GM21786 (cell line): Measurements from ENCODE around the gene MAPK8IP3.
A peak's percentile ranks its signal among the peaks of the same experiment; 100 is the strongest.

Source experiments
- ATAC-seq: cut with Tn5 transposase; IDR thresholded peaks from one replicate; pipeline ENCODE4 v1.9.1; 2021; ENCODE audit not compliant: unreplicated experiment

Gene MAPK8IP3, protein sequence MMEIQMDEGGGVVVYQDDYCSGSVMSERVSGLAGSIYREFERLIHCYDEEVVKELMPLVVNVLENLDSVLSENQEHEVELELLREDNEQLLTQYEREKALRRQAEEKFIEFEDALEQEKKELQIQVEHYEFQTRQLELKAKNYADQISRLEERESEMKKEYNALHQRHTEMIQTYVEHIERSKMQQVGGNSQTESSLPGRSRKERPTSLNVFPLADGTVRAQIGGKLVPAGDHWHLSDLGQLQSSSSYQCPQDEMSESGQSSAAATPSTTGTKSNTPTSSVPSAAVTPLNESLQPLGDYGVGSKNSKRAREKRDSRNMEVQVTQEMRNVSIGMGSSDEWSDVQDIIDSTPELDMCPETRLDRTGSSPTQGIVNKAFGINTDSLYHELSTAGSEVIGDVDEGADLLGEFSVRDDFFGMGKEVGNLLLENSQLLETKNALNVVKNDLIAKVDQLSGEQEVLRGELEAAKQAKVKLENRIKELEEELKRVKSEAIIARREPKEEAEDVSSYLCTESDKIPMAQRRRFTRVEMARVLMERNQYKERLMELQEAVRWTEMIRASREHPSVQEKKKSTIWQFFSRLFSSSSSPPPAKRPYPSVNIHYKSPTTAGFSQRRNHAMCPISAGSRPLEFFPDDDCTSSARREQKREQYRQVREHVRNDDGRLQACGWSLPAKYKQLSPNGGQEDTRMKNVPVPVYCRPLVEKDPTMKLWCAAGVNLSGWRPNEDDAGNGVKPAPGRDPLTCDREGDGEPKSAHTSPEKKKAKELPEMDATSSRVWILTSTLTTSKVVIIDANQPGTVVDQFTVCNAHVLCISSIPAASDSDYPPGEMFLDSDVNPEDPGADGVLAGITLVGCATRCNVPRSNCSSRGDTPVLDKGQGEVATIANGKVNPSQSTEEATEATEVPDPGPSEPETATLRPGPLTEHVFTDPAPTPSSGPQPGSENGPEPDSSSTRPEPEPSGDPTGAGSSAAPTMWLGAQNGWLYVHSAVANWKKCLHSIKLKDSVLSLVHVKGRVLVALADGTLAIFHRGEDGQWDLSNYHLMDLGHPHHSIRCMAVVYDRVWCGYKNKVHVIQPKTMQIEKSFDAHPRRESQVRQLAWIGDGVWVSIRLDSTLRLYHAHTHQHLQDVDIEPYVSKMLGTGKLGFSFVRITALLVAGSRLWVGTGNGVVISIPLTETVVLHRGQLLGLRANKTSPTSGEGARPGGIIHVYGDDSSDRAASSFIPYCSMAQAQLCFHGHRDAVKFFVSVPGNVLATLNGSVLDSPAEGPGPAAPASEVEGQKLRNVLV (N-terminal part only)

DNA sequence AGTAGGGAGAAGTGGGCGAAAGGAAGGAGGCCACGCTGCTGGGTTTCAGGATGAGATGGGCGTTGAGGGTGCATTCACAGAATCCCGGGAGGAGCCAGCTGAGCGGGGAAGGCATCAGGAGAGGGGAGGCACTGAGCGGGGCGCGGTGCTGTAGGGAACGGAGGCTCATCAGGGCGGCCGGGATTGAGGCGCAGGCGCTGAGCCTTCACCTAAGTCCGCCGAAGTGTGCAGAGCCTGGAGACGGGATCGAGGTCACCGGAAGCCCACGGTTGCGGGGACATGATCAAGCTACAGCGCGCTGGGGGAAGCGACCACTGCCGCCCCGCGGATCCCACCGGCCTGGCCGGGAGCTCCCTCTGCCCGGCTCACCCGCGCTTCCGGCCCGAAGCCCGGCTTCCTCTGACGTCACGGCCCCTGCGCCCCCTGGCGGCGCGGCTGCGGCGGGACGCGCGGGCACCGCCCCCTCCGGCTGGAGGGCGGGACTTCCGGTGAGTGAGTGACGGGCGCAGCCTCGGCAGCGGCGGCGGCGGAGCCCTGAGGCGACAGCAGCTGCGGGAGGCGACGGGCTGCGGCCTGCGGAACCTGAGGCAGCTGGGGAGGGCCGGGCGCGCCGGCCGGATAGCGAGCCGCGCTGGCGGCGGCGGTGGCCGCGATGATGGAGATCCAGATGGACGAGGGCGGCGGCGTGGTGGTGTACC lies at the start of gene MAPK8IP3:
Gene MAPK8IP3, plus strand, starts transcription at position 508 of the 698 bp plus-strand sequence. Its CDS starts 145 bp downstream, at position 653.
- peak; percentile 74 for ATAC-seq

DNA sequence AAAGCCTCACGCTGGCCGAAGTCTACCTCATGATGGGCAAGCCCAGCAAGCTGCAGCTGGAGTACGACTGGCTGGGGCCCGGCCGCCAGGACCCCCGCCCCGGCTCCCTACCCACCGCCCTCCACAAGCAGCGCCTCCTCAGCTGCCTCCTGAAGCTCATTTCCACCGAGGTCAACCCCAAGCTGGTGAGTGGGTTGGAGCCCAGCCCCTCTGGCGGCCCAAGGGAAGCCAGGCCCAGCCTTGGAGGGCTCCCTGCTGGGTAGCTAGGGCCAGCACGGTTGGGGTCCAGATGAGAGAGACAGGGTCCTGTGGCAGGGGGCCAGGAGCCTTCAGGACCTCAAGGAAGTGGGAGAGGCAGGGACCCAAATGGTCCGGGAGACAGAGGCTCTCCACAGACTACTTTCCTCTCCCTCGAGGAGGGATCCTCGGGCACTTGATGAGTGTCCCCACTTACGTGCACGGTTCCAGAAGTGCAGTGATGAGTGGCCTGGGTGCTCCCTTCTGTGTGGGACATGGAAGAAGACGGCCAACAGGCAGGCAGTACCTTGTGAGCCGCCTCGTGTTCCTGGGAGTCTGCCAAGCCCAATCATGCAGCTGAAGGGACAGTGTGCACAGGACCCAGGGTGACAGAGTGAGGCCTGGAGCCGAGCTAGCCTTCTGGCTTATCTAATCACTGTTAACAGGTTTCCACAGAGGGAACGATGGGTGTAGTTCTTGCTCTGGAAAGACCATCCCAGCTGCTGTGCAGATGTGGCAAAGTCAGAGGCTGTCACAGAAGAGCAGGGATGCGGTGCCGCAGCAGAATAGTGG lies 49.0 kb upstream of the MAPK8IP3 start:
- no peak for ATAC-seq

DNA sequence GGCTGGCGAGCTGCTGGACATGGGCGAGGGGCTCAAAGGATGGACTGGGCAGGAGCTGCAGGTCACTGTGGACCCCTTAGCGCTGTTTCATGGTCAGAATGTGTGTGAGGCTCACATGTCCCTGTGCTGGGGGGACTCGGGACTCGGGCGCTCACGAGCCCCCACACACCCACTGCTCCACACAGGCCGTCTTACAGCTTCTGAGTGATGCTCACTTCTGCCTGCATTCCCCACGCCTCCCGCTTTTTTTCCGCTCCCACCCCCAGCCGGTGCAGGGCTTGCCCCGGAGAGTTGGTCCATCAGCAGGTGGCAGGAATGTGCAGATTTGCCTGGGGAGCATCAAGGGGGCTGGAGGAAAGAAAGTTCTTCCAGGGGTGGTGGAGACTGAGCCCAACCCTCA lies 48.2 kb upstream of the MAPK8IP3 start:
- ATAC-seq, result no peak

DNA sequence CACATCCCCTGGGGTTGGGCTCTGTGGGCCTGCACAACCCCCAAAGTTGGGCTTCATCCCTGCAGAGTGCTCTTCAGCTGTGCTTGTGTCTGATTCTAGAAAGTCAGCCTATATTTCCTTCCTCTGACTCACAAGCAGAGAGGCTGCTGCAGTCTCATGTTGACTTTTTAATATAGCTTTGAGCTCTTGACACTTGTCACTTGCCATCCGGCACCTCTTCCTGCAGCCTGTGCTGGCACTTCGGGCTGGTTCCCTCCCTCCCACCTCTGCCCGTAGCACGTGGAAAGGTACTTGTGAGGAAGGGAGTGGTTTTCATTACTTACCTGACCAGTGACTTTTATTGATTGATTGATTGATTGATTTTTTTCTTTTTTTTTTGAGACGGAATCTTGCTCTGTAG lies 47.0 kb upstream of the MAPK8IP3 start:
- no peak for ATAC-seq

DNA sequence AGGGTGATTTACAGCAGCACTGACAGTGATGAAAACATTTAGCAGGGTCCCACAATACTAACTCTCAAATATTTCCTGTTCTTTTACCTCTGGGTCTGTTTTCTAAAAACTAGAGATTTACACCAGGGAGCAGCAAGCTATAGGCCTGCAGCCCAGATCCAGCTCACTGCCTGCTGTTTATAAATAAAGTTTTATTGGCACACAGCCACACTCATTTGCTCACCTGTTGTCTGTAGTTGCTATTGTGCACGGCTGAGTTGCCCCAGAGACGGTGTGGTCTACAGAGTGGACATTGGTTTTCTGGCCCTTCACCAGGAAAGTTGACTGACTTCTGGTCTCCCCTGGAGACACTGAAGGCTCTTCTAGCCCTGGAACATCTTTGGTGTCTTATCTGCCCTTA lies 44.2 kb upstream of the MAPK8IP3 start:
- ATAC-seq, result no peak

DNA sequence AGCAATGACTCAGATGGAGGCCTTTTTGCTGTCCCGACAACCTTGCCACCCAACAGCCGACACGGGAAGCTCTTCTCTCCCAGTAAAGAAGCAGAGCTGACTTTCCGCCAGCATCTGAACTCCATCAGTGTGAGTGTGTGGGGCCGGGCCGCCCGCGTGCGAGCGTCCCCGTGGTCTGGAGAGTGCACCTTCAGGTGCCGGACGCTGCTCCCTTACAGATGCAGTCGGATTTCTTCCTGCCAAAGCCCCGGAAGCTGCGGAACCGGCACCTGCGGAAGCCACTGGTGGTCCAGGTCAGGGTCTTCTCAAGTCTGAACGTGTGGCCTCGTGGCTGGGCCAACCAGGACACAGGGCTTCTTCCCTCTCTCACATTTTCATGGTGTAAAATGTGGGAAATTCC lies 43.5 kb upstream of the MAPK8IP3 start:
- ATAC-seq, result no peak

DNA sequence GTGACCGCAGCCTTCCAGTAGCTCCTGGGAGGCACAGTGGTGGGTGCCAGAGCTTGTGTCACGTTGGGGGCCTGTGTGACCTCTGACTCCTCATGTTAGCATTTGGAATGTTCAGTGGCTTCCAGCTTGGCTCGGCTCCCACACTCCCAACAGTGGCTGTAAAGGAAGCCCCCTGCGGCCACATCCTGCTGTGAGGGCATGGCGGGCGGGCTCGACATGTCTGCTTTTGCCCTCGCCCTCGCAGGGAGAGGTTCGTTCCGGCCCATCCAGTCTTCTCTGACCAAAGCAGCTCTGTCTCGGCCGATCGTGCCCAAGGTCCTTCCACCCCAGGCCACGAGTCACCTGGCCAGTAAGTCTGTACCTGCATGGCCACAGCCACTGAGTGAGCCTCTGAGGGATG lies 40.2 kb upstream of the MAPK8IP3 start:
- no peak for ATAC-seq

DNA sequence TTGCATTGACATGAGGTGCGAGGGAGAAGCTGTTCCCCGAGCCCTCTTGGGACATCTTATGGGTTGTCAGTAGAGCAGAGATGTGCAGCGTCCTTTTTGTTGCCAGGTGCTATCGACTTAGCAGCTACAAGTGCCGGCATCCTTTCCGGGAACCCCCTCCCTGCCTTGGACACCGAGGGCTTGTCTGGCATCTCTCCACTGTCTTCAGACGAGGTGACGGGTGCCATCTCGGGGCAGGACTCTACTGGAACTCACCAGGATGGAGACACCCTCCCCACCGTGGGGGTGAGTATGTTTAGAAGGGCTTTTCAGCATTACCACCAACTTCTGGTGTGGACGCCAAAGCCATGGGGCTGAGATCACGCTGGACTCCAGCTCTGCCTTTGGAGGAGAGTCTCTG lies 39.7 kb upstream of the MAPK8IP3 start:
- ATAC-seq, result no peak

DNA sequence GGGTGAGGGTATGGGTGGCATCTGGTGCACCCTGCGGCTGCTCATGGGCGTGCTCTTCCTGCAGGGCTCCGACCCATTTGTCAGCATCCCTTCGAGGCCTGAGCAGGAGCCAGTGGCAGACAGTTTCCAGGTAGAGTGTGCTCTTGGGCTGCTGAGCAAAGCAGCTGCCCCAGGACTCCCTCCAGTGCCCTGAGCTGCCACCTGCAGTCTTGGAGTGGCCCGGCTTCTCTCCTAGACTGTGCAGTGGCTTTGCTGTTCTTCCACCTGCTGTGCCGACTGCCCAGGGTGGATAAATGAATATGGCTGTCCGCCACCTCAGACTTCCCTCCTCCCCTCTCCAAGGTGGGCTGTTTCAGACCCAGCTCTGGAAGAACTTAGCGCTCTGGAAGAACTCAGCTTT lies 38.7 kb upstream of the MAPK8IP3 start:
- ATAC-seq, result no peak

DNA sequence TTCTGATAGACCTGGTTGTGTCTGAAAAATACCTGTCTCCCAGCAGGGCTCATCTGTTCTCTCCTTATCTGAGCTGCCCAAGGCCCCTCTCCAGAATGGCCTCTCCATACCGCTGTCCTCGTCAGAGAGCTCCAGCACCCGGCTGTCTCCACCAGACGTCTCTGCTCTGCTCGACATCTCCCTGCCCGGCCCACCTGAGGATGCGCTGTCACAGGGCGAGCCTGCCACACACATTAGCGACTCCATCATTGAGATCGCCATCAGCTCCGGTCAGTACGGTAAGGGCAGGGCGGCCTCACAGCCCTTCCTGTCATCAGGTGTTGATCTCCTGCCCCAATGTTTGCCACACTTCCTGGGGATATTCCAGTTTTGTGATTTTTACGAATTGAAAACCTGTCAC lies 38.1 kb upstream of the MAPK8IP3 start:
- ATAC-seq, result no peak

DNA sequence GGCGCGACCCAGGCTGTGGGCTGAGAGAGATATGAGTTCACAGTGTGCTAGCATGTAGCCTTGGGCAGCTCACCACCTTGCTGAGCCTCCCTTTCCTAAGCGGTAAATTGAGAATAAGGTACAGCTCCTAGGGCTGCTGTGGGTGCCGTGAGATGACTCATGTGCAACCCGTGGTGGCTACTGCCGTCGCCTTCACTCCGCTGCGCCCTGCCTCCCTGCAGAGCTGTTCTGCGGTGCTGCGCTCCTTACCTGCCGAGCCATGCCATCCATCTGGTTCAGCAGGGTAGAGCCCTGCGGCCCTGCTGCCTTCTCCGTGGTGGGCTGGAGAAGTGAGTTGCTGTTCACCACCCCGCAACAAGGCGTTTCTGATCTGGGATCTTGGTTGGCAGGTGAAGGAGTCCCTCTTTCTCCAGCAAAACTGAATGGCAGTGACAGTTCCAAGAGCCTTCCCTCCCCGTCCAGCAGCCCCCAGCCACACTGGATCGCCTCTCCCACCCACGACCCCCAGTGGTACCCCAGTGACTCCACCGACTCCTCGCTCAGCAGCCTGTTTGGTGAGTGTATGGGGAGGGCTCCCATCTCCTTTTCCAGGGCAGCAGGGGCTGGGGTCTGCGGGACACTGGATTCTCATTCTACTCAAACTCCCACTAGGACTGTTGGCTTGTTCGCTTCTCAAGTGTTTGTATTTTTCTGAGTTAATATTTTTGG lies 37.2 kb upstream of the MAPK8IP3 start:
- no peak for ATAC-seq

DNA sequence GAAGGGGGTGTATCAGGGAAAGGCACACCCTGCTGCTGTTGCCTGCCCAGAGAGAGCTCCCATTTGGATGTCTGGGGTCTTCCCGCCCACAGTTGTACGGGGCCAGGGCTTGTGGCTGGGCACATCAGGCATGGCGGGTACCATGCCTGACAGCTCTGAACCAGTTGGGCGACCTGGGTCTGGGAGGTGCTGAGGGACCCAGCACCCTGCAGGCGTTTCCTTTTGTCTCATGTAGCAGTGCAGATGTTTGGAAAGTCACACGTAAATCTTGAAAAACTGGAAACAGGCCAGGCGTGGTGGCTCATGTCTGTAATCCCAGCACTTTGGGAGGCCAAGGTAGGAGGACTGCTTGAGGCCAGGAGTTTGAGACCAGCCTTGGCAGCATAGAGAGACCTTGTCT lies 36.3 kb upstream of the MAPK8IP3 start:
- no peak for ATAC-seq

DNA sequence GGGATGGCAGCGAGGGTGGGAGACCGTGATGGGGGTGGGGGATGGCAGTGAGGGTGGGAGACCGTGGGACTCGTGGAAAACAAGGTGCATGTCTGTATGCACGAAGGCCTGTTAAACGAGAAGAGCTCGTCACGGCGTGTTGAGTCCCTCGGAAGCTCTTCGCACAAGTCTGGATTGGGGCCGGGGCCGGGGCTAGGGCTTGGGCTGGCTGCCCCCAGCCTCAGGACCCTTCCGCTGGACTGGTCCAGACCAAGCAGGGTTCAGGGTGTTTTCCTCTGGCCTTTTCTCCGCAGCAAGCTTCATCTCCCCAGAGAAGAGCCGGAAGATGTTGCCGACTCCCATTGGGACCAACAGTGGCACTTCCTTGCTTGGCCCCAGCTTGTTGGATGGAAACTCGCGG lies 35.6 kb upstream of the MAPK8IP3 start:
- ATAC-seq, result no peak

DNA sequence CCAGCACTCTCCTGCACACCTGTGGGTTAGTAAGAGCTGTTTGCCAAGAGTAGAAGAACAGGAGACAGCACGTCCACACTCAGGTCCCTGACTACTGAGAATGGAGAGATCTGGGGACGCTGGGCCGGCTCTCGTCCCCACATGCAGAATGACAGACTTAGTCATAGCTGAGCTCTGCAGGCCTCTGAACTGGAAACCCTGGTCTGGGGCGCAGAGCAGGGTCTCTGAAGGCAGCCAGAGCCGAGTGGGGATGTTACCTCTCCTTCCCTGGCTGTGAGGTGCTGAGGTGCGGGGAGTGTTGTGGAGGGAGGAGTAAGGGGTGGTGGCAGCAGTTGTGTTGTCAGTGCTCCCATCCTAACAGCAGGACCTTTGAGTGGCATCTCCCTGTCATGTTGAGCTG lies 35.1 kb upstream of the MAPK8IP3 start:
- no peak for ATAC-seq

DNA sequence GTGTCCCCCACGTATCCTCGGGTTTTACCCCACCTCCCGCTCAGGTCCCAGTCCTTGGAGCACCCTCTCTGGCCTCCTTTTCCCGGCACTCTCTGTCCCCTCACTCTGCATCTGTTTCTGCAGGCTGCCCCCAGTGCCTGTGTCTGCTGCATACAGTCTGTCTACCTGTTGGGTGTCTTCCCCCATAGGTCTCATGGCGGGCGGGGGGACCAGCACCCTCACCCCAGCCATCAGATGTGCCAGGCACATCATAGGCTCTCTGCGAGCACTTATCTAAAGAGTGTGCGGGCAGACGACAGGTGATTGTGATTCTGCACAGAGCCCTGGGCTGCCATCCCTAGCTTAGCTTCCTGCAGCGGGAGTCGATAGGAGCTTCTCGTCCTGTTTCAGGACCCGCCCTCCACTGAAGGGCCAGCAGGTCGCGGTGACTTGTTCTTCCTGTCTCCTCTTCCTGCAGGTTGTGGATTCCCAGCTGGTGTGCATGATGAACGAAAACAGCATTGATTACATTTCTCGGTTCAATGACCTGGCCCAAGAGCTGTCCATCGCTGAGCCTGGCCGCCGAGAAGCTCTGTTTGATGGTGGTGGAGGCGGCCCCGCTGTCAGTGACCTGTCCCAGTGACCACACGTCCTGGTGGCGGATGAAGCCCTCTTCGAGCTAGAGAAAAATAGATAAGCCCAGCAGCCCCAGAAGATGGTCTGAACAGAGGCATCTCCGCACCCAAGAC lies 32.4 kb upstream of the MAPK8IP3 start:
- ATAC-seq, result no peak

DNA sequence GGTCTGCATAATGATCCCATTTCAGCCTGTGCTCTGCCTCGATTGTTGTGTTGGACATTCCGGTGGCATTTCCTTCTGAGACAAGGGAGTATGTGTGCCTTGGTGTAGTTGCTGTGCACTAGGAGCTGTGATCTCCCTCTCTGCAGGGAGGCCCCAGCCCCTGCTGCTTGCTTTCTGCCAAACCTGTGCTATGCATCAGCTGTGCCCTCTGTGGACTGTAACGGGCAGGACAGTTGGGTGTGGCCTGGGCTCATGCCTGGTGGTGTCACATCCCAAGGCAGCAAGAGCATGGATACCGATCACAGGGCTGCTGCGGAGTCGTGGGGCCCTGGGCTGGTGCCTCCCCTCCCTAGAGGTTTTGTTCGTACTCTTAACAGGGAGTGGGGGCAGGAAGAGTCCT lies 31.7 kb upstream of the MAPK8IP3 start:
- ATAC-seq, result no peak

DNA sequence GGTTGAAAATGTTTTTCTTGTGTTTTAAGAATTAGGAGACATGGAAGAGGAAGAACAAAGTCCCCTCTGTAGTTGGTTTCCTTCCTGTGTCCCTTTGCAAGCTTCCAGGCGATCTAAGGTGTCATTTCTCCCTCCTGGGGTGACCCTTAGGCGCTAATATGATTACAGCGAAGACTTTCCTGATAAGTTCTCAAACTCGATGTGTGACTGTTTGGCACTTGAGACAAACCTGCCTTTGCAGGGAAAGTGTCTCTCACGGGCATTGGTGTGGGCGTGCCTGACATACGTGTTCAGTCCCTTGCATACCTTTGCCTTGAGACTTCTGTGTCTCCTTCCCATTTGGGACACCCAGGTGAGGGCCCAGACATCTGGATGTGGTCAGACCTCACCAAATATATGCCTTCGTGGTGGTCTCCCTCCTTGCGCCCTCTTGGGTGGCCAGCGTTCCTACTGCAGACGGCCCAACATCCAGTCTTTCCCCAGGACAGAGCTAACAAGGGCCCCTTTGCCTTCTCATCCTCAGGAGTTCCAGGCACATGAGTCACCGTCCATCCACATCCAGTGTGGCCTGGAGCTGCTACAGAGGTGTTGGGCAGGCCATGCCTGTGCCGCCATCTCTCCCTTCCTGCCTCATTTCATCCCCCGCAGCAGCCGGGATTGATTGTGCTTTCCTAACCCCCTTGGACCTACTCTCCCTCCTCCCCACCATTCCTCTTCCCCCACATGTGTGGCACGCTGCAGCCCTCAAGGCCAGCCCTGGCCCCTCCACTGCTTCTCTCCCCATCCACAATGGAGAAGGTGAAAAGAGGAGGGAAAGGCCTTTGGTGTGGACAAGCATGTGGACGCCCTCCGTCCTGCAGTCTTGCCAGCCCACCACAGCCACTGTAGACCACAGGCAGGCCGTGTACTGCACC lies 31.0 kb upstream of the MAPK8IP3 start:
- no peak for ATAC-seq

DNA sequence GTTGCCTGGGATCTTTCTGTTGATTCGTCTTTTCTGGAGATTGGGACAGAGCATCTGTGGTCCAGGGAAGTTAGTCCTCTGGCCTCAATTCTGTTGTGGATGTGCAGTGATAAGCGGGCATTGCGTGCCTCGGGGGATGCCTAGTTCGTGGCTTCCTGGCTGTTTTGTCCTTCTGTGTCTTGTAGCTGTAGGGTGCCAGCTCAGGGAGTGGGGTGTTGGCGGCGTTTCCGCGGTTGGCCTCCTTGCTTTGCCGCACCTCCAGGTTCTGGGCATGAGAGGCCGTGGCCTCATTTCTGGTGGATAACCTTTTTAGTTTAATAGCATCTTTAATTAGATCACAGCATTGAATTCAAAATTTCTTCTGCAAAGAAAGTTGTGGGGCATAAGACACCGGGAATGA lies 29.3 kb upstream of the MAPK8IP3 start:
- ATAC-seq, result no peak
